Left lobe of liver (tissue), 2 donors: ENCODE data around the gene ALDH1B1. TPM values are rescaled to one million over a fixed set of nuclear protein-coding genes. Genes with fewer than 3 reads are reported as not detected.

Experiments
- ATAC-seq: fragments of 200-7000 bp; cut with Tn5 transposase; one replicate; pipeline ENCODE4 v1.9.1; 2020; ENCODE audit warnings: mild to moderate bottlenecking, moderate library complexity
- DNase-seq: peaks from one replicate; pipeline ENCODE4 v3.0.0-alpha.2; 2020; ENCODE audit warnings: low spot score
- total RNA-seq: library from RNA; stranded (reverse); gene quantifications from one replicate; pipeline ENCODE4 v1.2.1, GENCODE V29; 2021
- donor health status: DM: no; HTN: no; CAD: no; lungs with moderate emphysema.
- donor health status: DM: no; HTN: yes; CAD: no.

The ALDH1B1 gene
- total RNA-seq, 1 donor from 2014 or later, result 53.7 TPM

DNA sequence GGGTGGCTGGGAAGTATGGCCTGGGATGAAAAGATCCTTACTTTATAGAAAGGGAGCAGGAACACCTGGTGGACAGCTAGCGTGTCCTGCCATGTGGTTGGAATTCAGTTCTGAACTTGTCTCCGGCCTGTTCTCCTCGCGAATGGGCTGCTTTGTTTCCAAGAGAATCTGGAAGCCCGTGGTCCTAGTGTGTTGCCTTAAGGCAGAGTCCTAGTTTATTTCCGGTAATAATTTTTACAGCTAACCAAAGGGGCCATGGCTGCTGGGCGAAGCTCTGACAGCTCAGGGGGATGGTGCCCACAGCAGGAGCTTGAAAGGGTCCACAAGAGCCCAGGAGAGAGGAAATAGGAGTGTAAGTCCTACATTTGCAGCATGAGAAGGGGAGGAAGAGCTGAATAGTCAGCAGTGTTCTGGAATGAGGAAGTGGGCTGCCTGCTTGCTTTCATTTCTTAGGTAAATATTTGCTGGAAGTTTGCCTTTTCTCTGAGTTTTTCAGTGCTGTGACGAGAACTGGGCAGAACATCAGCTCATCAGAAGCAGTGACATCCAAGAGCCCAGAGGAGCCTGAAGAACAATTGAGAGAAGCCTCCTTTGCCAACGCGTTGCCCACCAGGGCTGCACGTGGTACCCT is 44.8 kb downstream of the ALDH1B1 start:
- peak; percentile 91 for ATAC-seq
- no peak for DNase-seq

- ATAC-seq (no peak), DNase-seq (no peak)
These were observed 46.9 kb downstream of the ALDH1B1 start for GRCh38 chr9:38439291-38439915.

DNA sequence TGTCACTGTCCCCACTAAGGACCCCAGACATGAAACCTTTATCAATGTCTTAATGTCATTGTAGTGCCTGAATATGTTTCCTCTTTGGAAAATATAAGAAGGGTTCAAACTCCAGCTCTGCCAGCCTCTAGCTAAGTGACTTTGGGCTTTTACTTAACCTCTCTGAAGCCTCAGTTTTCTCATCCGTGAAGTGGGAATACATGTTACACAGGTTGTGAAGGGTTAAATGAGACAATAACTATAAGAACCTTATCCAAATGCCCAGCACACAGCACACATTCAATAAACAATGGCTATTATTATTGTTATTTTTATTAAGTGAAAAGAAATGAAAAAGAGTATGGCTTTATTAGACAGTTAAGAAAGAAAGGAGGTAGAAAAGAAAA is 47.4 kb downstream of the ALDH1B1 start:
- ATAC-seq (no peak), DNase-seq (no peak)

- DNase-seq (no peak), ATAC-seq (no peak)
These were observed 48.0 kb downstream of the ALDH1B1 start for GRCh38 chr9:38440516-38440915.

- no peak for ATAC-seq
- no peak for DNase-seq
These were observed 49.0 kb downstream of the ALDH1B1 start for GRCh38 chr9:38441347-38442085.

- no peak for ATAC-seq
- no peak for DNase-seq
These were observed 50.1 kb downstream of the ALDH1B1 start for GRCh38 chr9:38442473-38443096.

DNA sequence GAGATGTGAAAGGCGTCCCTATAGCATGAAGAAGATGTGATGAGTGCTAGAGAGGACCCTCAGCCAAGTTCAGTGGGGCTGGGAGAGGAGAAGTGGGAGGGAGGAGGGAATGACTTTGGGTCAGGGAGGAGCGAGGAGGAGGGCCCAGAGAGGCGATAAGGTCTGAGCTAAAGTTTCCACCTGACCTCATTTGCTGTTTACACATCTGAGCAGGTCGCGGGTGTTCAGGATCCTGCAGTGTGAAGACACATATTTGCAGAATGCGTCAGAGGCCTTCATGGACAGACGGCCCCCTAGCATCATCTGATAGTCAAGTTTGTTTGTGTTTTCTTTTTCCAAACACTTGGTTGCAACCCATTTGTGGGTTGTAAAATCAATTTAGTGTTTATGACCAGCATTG is 50.7 kb downstream of the ALDH1B1 start:
- ATAC-seq, result peak; percentile 57
- DNase-seq, result no peak

- no peak for DNase-seq
- ATAC-seq, result no peak
These were observed 51.1 kb downstream of the ALDH1B1 start for GRCh38 chr9:38443597-38443996.

GRCh38 chr9:38445154-38446043 is 52.9 kb downstream of the ALDH1B1 start:
- DNase-seq (no peak), ATAC-seq (no peak)

- DNase-seq (no peak), ATAC-seq (no peak)
These were observed 55.2 kb downstream of the ALDH1B1 start for GRCh38 chr9:38447703-38448102.

Other genes starting within 250 kb of the ALDH1B1 start
- not detected for gene IGFBPL1, start 31.8 kb downstream of the ALDH1B1 start, total RNA-seq
- gene ANKRD18A, start 227.9 kb downstream of the ALDH1B1 start, total RNA-seq, result 1.6 TPM